Activated CD8-positive, alpha-beta T cell treated with anti-CD3 and anti-CD28 coated beads, Interleukin-2, amount 10 ng/mL, durations not matched to agents 7 days and 5 days (primary cell): Measurements from ENCODE around the gene IGDCC3. TPM values are rescaled to one million over a fixed set of nuclear protein-coding genes. Genes with fewer than 3 reads are reported as not detected.

Source experiments
- ATAC-seq: fragments of 150-1000 bp; cut with Tn5 transposase; one replicate; pipeline ENCODE4 v1.10.0; 2021; ENCODE audit warnings: moderate library complexity
- CTCF ChIA-PET: fragments of 350-600 bp; sonication (Branson Sonifier 250); formaldehyde crosslinking; loops from one replicate; lab custom pipeline; 2021; ENCODE audit warnings: antibody characterized with exemption; lab: Charles Lee
- POLR2A ChIA-PET: fragments of 350-600 bp; sonication (Branson Sonifier 250); formaldehyde crosslinking; loops from one replicate; lab custom pipeline; 2021; ENCODE audit warnings: antibody characterized with exemption; lab: Charles Lee
- DNase-seq: peaks from one replicate; pipeline ENCODE4 v3.0.0-alpha.2; 2020
- H3K27ac Mint-ChIP-seq: one replicate; pipeline ENCODE4 v1.8.0; 2021; ENCODE audit warnings: mild to moderate bottlenecking, mixed read lengths
- H3K27me3 Mint-ChIP-seq: one replicate; pipeline ENCODE4 v1.8.0; 2021; ENCODE audit warnings: low read depth, mixed read lengths
- H3K36me3 Mint-ChIP-seq: one replicate; pipeline ENCODE4 v1.8.0; 2021; ENCODE audit warnings: low read depth, mixed read lengths
- H3K4me1 Mint-ChIP-seq: one replicate; pipeline ENCODE4 v1.8.0; 2021; ENCODE audit warnings: low read depth, mixed read lengths
- H3K4me3 Mint-ChIP-seq: one replicate; pipeline ENCODE4 v1.8.0; 2021; ENCODE audit warnings: mild to moderate bottlenecking, mixed read lengths
- H3K9me3 Mint-ChIP-seq: one replicate; pipeline ENCODE4 v1.8.0; 2022; ENCODE audit warnings: mixed read lengths; ENCODE audit not compliant: insufficient read depth
- total RNA-seq, 2 experiments: library from RNA; stranded (reverse); gene quantifications; one replicate each; pipeline ENCODE4 v1.2.3, GENCODE V29; 2021

IGDCC3 gene
- total RNA-seq, 2 experiments from 2014 or later: not detected

- Mint-ChIP-seq H3K27ac (no peak overlapping the region), H3K27me3 (no peaks in the 10 kb centered on the region), H3K36me3 (no peaks in the 10 kb centered on the region), H3K4me1 (peaks cover 5% of the 10 kb centered on the region), H3K4me3 (no peak overlapping the region), H3K9me3 (no peaks in the 10 kb centered on the region)
- no peak for ATAC-seq
- ChIA-PET POLR2A (no interaction called here), CTCF (no interaction called here)
- DNase-seq: no peak
These were observed 40.2 kb downstream of the IGDCC3 start for GRCh38 chr15:65337436-65338070.

- CTCF ChIA-PET: interaction anchor here (0.6 kb wide), 1 partner anchor 50 kb away, joined by 3 read pairs; no protein-coding TSS in a partner anchor
- POLR2A ChIA-PET: no interaction called here
- H3K4me3 Mint-ChIP-seq: no peak overlapping the region
- no peaks in the 10 kb centered on the region for H3K9me3 Mint-ChIP-seq
- no peaks in the 10 kb centered on the region for H3K36me3 Mint-ChIP-seq
- ATAC-seq (no peak), DNase-seq (no peak)
- H3K4me1 Mint-ChIP-seq: peaks cover 5% of the 10 kb centered on the region
- H3K27me3 Mint-ChIP-seq: no peaks in the 10 kb centered on the region
- H3K27ac Mint-ChIP-seq: no peak overlapping the region
These were observed 41.0 kb downstream of the IGDCC3 start for GRCh38 chr15:65336493-65337435.

DNA sequence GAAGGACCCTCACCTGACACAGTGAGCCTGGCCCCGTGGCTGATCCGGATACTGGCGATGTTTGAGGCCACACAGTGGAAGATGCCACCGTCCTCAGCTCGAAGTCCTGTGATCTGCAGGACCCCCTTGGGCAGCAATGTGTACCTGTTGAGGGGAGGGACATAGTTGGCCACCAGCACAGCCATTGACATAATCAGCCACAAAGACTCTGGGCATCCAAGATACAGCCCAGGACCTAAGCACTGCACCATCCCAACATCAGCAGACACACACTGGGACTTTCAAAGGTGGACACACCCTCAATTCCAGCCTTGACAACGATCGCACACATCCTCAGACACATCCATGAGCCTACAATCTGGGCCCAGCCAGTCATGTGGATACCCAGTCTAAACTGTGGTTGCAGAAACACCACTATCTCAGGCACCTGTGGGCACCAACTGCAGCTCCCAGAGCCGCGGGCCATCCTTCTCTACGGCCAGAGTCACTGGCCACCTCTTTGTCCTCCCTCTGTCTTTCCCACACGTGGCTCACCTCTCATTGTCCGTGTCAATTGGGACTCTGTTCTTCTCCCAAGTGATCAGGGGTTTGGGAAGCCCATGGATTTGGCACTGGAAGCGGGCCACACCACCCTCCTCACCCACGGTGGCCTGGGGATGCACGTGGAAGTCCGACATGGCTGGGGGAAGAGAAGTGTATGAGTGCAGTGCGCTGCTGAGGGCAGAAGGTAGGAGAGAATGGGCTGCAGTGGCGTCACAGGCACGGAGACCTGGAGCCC is 42.3 kb downstream of the IGDCC3 start:
- peaks cover 5% of the 10 kb centered on the region for H3K4me1 Mint-ChIP-seq
- H3K27ac Mint-ChIP-seq: no peak overlapping the region
- CTCF ChIA-PET: interaction anchor here (0.6 kb wide), 1 partner anchor 52 kb away, joined by 3 read pairs; no protein-coding TSS in a partner anchor
- no peak for ATAC-seq
- no peak for DNase-seq
- POLR2A ChIA-PET: no interaction called here
- no peaks in the 10 kb centered on the region for H3K36me3 Mint-ChIP-seq
- no peaks in the 10 kb centered on the region for H3K9me3 Mint-ChIP-seq
- no peak overlapping the region for H3K4me3 Mint-ChIP-seq
- no peaks in the 10 kb centered on the region for H3K27me3 Mint-ChIP-seq

GRCh38 chr15:65334586-65335231 is 43.1 kb downstream of the IGDCC3 start:
- ChIA-PET CTCF (no interaction called here), POLR2A (interaction anchor here (1.1 kb wide), 1 partner anchor 30 kb away, joined by 3 read pairs; the partner anchor contains the start of gene RNU5B-1)
- H3K36me3 Mint-ChIP-seq: no peaks in the 10 kb centered on the region
- H3K4me3 Mint-ChIP-seq: no peak overlapping the region
- peaks cover 3% of the 10 kb centered on the region for H3K4me1 Mint-ChIP-seq
- DNase-seq: no peak
- ATAC-seq: no peak
- no peaks in the 10 kb centered on the region for H3K9me3 Mint-ChIP-seq
- no peaks in the 10 kb centered on the region for H3K27me3 Mint-ChIP-seq
- H3K27ac Mint-ChIP-seq: no peak overlapping the region

GRCh38 chr15:65333856-65334255 is 43.9 kb downstream of the IGDCC3 start:
- ChIA-PET CTCF (no interaction called here), POLR2A (interaction anchor here (0.6 to 1.1 kb wide), 2 partner anchors 13 to 29 kb away, joined by 3 read pairs; partner anchors contain the start of gene RNU5B-1)
- Mint-ChIP-seq H3K27ac (no peak overlapping the region), H3K9me3 (no peaks in the 10 kb centered on the region), H3K27me3 (no peaks in the 10 kb centered on the region), H3K4me1 (no peaks in the 10 kb centered on the region), H3K36me3 (no peaks in the 10 kb centered on the region), H3K4me3 (no peak overlapping the region)
- no peak for ATAC-seq
- DNase-seq: no peak

DNA sequence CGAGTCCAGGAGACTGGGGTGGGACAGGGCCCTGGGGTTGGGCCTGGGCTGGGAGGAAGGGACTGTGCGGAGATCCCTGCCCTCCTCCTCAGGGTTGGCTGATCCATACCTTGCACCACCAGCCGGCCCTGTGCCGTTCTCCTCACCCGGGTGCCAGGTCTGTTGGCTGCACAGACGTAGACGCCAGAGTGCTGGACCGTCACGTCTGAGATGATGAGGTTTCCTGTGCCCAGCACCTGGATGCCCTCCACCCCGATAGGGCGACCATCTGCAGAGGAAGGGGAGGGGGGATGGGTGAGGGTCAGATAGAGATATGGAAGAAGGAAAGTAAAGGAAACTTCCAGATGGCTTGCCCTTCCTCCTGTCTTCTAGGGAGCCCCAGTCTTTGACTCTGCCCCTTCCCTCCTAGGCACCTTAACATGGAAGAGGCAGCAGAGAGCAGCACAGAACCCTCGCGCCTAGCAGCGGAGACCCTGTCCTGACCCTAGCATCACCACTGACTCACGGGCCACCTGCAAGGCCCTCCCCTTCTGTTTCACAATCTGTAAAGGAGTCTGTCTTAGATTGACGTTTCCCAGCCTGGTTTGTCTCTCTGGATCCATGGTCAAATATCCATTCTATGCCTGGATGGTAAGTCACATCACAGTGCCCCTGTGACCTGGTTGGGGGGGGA is 44.5 kb downstream of the IGDCC3 start:
- ATAC-seq: no peak
- Mint-ChIP-seq H3K27ac (no peak overlapping the region), H3K27me3 (no peaks in the 10 kb centered on the region), H3K36me3 (no peaks in the 10 kb centered on the region), H3K9me3 (no peaks in the 10 kb centered on the region), H3K4me3 (no peak overlapping the region), H3K4me1 (no peaks in the 10 kb centered on the region)
- ChIA-PET CTCF (no interaction called here), POLR2A (interaction anchor here (0.6 to 1.1 kb wide), 2 partner anchors 12 to 28 kb away, joined by 3 read pairs; partner anchors contain the start of gene RNU5B-1)
- DNase-seq: no peak

DNA sequence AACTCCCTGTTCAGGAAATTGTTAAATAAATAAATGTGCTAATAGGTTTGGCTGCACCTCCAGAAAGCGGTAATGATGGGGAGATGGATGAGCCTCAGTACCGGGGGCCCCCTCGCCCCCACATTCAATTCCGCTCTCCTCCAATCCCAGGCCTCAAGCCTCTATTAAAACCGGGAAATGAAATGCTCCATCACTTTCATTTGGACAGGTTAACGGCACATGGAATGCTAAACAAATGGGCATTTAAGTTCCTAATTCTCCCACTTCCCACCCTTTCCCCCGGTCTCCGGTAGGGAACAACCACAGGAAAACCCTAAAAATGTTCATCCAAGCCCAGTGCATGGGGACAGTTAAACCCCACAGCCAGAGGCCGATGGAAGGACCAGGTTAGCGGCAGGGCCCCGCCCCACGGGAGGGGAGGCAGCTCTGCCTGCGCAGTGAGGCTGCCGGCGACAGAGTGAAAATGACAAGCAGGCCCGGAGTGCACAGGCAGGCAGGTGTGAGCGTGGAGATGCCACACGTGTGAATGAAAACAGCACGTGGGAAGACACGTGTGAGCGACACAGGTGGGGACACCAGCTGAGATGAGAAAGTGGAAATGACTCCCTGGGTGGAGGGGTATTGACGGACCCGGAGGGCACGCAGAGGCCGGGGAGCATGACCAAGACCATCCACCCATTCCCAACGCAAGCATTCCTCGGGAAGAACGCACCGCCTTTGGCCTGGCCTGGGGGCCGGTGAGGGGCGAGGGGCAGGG is 45.2 kb downstream of the IGDCC3 start:
- ChIA-PET CTCF (no interaction called here), POLR2A (interaction anchor here (1.2 kb wide), 1 partner anchor 28 kb away, joined by 3 read pairs; the partner anchor contains the start of gene RNU5B-1)
- DNase-seq (no peak), ATAC-seq (no peak)
- Mint-ChIP-seq H3K4me1 (no peaks in the 10 kb centered on the region), H3K27ac (no peak overlapping the region), H3K27me3 (peaks cover 2% of the 10 kb centered on the region), H3K9me3 (no peaks in the 10 kb centered on the region), H3K4me3 (no peak overlapping the region), H3K36me3 (no peaks in the 10 kb centered on the region)

DNA sequence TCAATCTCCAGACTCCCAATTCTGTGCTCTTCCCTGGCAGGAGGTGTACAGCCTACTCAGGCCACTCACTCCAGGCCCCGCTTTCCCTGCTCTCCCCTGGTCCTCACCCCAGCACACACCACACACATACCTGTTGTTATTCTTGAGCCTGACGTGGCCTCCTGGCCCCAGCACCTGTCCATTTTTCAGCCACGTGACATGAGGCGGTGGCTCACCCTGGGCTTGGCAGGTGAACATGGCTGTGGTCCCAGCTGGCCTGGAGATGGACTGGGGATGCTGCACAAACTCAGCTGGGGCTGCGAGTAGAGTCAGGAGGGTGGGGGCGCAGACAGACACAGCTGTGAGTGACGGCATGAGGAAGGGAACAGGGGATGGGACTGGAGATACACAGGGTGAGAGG is 46.0 kb downstream of the IGDCC3 start:
- CTCF ChIA-PET: no interaction called here
- DNase-seq: no peak
- no peak for ATAC-seq
- Mint-ChIP-seq H3K4me3 (no peak overlapping the region), H3K9me3 (no peaks in the 10 kb centered on the region), H3K36me3 (no peaks in the 10 kb centered on the region), H3K4me1 (no peaks in the 10 kb centered on the region), H3K27ac (no peak overlapping the region), H3K27me3 (peaks cover 2% of the 10 kb centered on the region)
- POLR2A ChIA-PET: interaction anchor here (1.2 kb wide), 1 partner anchor 27 kb away, joined by 3 read pairs; the partner anchor contains the start of gene RNU5B-1

GRCh38 chr15:65330934-65331645 is 46.7 kb downstream of the IGDCC3 start:
- ChIA-PET POLR2A (interaction anchor here (1.2 kb wide), 1 partner anchor 26 kb away, joined by 3 read pairs; the partner anchor contains the start of gene RNU5B-1), CTCF (no interaction called here)
- Mint-ChIP-seq H3K9me3 (no peaks in the 10 kb centered on the region), H3K4me3 (no peak overlapping the region), H3K36me3 (no peaks in the 10 kb centered on the region), H3K4me1 (no peaks in the 10 kb centered on the region), H3K27ac (no peak overlapping the region), H3K27me3 (peaks cover 4% of the 10 kb centered on the region)
- ATAC-seq (no peak), DNase-seq (no peak)
